ENCODE results near the gene FYCO1. TPM values are rescaled to one million over a fixed set of nuclear protein-coding genes. Genes with fewer than 3 reads are reported as not detected.

The FYCO1 gene
- total and polyA plus RNA-seq, 2 experiments from 2014 or later, result 6.2 to 13.4 TPM

GRCh38 chr3:45975686-45976085 is 19.9 kb downstream of the FYCO1 start:
- Histone ChIP-seq H3K9me3 (ENCODE audit: low read depth) (no peaks in the 10 kb centered on the region), H3K36me3 (ENCODE audit: low read depth) (peaks cover 6% of the 10 kb centered on the region; the same call in 1 of the 2 replicates), H3K27me3 (replicated peaks; ENCODE audit: insufficient read depth) (no peaks in the 10 kb centered on the region), H3F3A (ENCODE audit: insufficient read depth) (peaks cover 18% of the 10 kb centered on the region), H3K9ac (no peak overlapping the region), H3K4me1 (ENCODE audit: insufficient read depth) (peaks cover 14% of the 10 kb centered on the region), H3K79me2 (ENCODE audit: insufficient read depth) (no peaks in the 10 kb centered on the region), H3K9me2 (ENCODE audit: insufficient read depth) (no peaks in the 10 kb centered on the region), H2AFZ (no peak overlapping the region), H3K4me2 (ENCODE audit: unreplicated experiment) (no peak overlapping the region), H4K20me1 (ENCODE audit: insufficient read depth) (no peaks in the 10 kb centered on the region), H3K4me3 (no peak overlapping the region), H3K27ac (no peak overlapping the region)
- TF ChIP-seq EZH2 (IDR thresholded peaks at IDR 0.05; ENCODE audit: insufficient read depth, poor library complexity, severe bottlenecking) (no peak), EZH2phosphoT487 (IDR thresholded peaks at IDR 0.05; ENCODE audit: insufficient read depth, low read depth) (no peak)
- 91 to 93% methylated on average over 5 of the region's 5 CpGs for WGBS, 2 experiments (ENCODE audit: low coverage in 1 of 2, low lambda C conversion rate in 2 of 2, missing lambda C conversion rate in 2 of 2)
- in situ Hi-C loops (cut with MboI), result no loop called here
- no peak for DNase-seq

GRCh38 chr3:45974686-45975085 is 20.9 kb downstream of the FYCO1 start:
- H3K79me2 ChIP-seq (ENCODE audit: insufficient read depth), result no peaks in the 10 kb centered on the region
- no peak overlapping the region for H3K4me2 ChIP-seq (ENCODE audit: unreplicated experiment)
- H3K4me3 ChIP-seq, result no peak overlapping the region
- in situ Hi-C loops (cut with MboI), result no loop called here
- TF ChIP-seq EZH2 (IDR thresholded peaks at IDR 0.05; ENCODE audit: insufficient read depth, poor library complexity, severe bottlenecking) (no peak), EZH2phosphoT487 (IDR thresholded peaks at IDR 0.05; ENCODE audit: insufficient read depth, low read depth) (no peak)
- peaks cover 5% of the 10 kb centered on the region; the same call in 1 of the 2 replicates for H3K36me3 ChIP-seq (ENCODE audit: low read depth)
- no peaks in the 10 kb centered on the region for H3K27me3 ChIP-seq (replicated peaks; ENCODE audit: insufficient read depth)
- no peaks in the 10 kb centered on the region for H3K9me2 ChIP-seq (ENCODE audit: insufficient read depth)
- no peaks in the 10 kb centered on the region for H3K9me3 ChIP-seq (ENCODE audit: low read depth)
- no peak for DNase-seq
- peaks cover 15% of the 10 kb centered on the region for H3F3A ChIP-seq (ENCODE audit: insufficient read depth)
- no peak overlapping the region for H3K27ac ChIP-seq
- peaks cover 13% of the 10 kb centered on the region for H3K4me1 ChIP-seq (ENCODE audit: insufficient read depth)
- no peaks in the 10 kb centered on the region for H4K20me1 ChIP-seq (ENCODE audit: insufficient read depth)
- H3K9ac ChIP-seq, result no peak overlapping the region
- 86 to 94% methylated on average over 4 of the region's 4 CpGs for WGBS, 2 experiments (ENCODE audit: low coverage in 1 of 2, low lambda C conversion rate in 2 of 2, missing lambda C conversion rate in 2 of 2)
- no peak overlapping the region for H2AFZ ChIP-seq

- WGBS, 2 experiments (ENCODE audit: low coverage in 1 of 2, low lambda C conversion rate in 2 of 2, missing lambda C conversion rate in 2 of 2), result 57 to 59% methylated on average over 6 of the region's 6 CpGs
- H3K4me2 ChIP-seq (ENCODE audit: unreplicated experiment), result peak overlapping the region; percentile 73
- H3K9me2 ChIP-seq (ENCODE audit: insufficient read depth), result no peaks in the 10 kb centered on the region
- TF ChIP-seq EZH2 (IDR thresholded peaks at IDR 0.05; ENCODE audit: insufficient read depth, poor library complexity, severe bottlenecking) (no peak), EZH2phosphoT487 (IDR thresholded peaks at IDR 0.05; ENCODE audit: insufficient read depth, low read depth) (no peak)
- H3K9ac ChIP-seq, result no peak overlapping the region
- H3K79me2 ChIP-seq (ENCODE audit: insufficient read depth), result no peaks in the 10 kb centered on the region
- H3K9me3 ChIP-seq (ENCODE audit: low read depth), result no peaks in the 10 kb centered on the region
- peak overlapping the region; percentile 37; the same call in 1 of the 2 replicates for H3K27ac ChIP-seq
- H3K27me3 ChIP-seq (replicated peaks; ENCODE audit: insufficient read depth), result no peaks in the 10 kb centered on the region
- no peaks in the 10 kb centered on the region for H3K36me3 ChIP-seq (ENCODE audit: low read depth)
- peaks cover 19% of the 10 kb centered on the region for H3K4me1 ChIP-seq (ENCODE audit: insufficient read depth)
- H3F3A ChIP-seq (ENCODE audit: insufficient read depth), result peaks cover 15% of the 10 kb centered on the region
- H4K20me1 ChIP-seq (ENCODE audit: insufficient read depth), result no peaks in the 10 kb centered on the region
- in situ Hi-C loops (cut with MboI), result no loop called here
- no peak overlapping the region for H2AFZ ChIP-seq
- DNase-seq, result peak; percentile 95
- H3K4me3 ChIP-seq, result no peak overlapping the region
These were observed 22.9 kb downstream of the FYCO1 start for GRCh38 chr3:45972534-45973402.

GRCh38 chr3:45969953-45970352 is 25.7 kb downstream of the FYCO1 start:
- TF ChIP-seq EZH2 (IDR thresholded peaks at IDR 0.05; ENCODE audit: insufficient read depth, poor library complexity, severe bottlenecking) (no peak), EZH2phosphoT487 (IDR thresholded peaks at IDR 0.05; ENCODE audit: insufficient read depth, low read depth) (no peak)
- Histone ChIP-seq H3K27ac (no peak overlapping the region), H3K4me1 (ENCODE audit: insufficient read depth) (peaks cover 19% of the 10 kb centered on the region), H3K9me2 (ENCODE audit: insufficient read depth) (no peaks in the 10 kb centered on the region), H2AFZ (no peak overlapping the region), H4K20me1 (ENCODE audit: insufficient read depth) (no peaks in the 10 kb centered on the region), H3F3A (ENCODE audit: insufficient read depth) (peaks cover 15% of the 10 kb centered on the region), H3K79me2 (ENCODE audit: insufficient read depth) (no peaks in the 10 kb centered on the region), H3K4me3 (no peak overlapping the region), H3K36me3 (ENCODE audit: low read depth) (0 out of 2 replicates have a peak, but pooled peaks cover 3% of the 10 kb centered on the region), H3K27me3 (replicated peaks; ENCODE audit: insufficient read depth) (no peaks in the 10 kb centered on the region), H3K9me3 (ENCODE audit: low read depth) (no peaks in the 10 kb centered on the region), H3K4me2 (ENCODE audit: unreplicated experiment) (no peak overlapping the region), H3K9ac (no peak overlapping the region)
- 92 to 93% methylated on average over 3 of the region's 3 CpGs for WGBS, 2 experiments (ENCODE audit: low coverage in 1 of 2, low lambda C conversion rate in 2 of 2, missing lambda C conversion rate in 2 of 2)
- DNase-seq, result no peak
- in situ Hi-C loops (cut with MboI), result no loop called here
